DOHH2 (cell line): ENCODE results near the gene SMIM3.

Source experiments
- EZH2phosphoT487 ChIP-seq: fragments of 200-600 bp; sonication (generic); IDR thresholded peaks from 2 replicates; pipeline ENCODE4 v1.6.1; 2017; ENCODE audit warnings: borderline replicate concordance, mild to moderate bottlenecking, antibody characterized with exemption, low read length, moderate library complexity, mixed read lengths
- TF ChIP-seq, protein P1 (sequence below): fragments of 200-600 bp; sonication (generic); IDR thresholded peaks from one replicate; pipeline ENCODE4 v1.5.1; 2014; ENCODE audit warnings: antibody characterized with exemption, mild to moderate bottlenecking, low read depth, low read length; ENCODE audit not compliant: poor library complexity, severe bottlenecking

DNA sequence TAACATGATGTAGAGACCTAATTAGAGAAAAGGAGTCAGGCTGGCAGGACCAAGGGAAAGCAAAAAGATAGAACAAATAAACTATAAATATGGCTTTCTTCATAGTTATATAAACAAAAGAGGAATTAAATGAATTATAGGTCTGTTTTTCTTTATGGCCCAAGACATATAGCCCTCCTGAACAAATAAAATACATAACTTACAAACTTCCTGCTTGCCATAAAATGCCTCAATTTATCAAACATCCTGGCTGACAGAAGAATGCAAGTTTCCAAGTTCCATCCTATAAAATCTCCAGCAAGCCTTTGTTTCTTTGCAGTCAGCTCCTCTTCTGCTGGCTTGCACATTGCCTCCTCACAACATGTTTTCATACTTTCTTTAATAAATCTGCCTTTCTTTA, 36.5 kb downstream of the SMIM3 start:
- TF ChIP-seq, protein P1, sequence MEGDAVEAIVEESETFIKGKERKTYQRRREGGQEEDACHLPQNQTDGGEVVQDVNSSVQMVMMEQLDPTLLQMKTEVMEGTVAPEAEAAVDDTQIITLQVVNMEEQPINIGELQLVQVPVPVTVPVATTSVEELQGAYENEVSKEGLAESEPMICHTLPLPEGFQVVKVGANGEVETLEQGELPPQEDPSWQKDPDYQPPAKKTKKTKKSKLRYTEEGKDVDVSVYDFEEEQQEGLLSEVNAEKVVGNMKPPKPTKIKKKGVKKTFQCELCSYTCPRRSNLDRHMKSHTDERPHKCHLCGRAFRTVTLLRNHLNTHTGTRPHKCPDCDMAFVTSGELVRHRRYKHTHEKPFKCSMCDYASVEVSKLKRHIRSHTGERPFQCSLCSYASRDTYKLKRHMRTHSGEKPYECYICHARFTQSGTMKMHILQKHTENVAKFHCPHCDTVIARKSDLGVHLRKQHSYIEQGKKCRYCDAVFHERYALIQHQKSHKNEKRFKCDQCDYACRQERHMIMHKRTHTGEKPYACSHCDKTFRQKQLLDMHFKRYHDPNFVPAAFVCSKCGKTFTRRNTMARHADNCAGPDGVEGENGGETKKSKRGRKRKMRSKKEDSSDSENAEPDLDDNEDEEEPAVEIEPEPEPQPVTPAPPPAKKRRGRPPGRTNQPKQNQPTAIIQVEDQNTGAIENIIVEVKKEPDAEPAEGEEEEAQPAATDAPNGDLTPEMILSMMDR, result no peak
- TF ChIP-seq EZH2phosphoT487, result no peak
